Prostate gland (tissue), 2 donors: ENCODE measurements around the gene UFSP2.

ENCODE experiments used
- CTCF ChIP-seq, 4 experiments: fragments of 200-600 bp in 2 of 4; fragments of 450-650 bp in 2 of 4; sonication (generic) in 2 of 4; IDR thresholded peaks; 1 replicate in 3 of 4; 2 replicates in 1 of 4; pipeline ENCODE4 v1.5.1; 2016 to 2019; ENCODE audit warnings: antibody characterized with exemption in 4 of 4, mild to moderate bottlenecking in 2 of 4, moderate library complexity in 2 of 4
- POLR2AphosphoS5 ChIP-seq: sonication (generic); formaldehyde crosslinking; IDR thresholded peaks from one replicate; pipeline ENCODE4 v1.6.1; 2017; ENCODE audit warnings: antibody characterized with exemption

- TF ChIP-seq POLR2AphosphoS5 (no peak), CTCF (IDR thresholded peaks at IDR 0.05) (no peak)
These were observed 54.1 kb downstream of the UFSP2 start for GRCh38 chr4:185371702-185372101.
